SK-N-MC (cell line): ENCODE data around the gene ZNF407.

Experiments
- EZH2 ChIP-seq: fragments of 200-600 bp; sonication (generic); IDR thresholded peaks from one replicate; pipeline ENCODE4 v1.6.1; 2017; ENCODE audit warnings: antibody characterized with exemption
- POLR2AphosphoS5 ChIP-seq: IDR thresholded peaks from 2 replicates; pipeline ENCODE4 v1.6.1; 2012; ENCODE audit warnings: mild to moderate bottlenecking, low read depth, low read length, borderline replicate concordance

DNA sequence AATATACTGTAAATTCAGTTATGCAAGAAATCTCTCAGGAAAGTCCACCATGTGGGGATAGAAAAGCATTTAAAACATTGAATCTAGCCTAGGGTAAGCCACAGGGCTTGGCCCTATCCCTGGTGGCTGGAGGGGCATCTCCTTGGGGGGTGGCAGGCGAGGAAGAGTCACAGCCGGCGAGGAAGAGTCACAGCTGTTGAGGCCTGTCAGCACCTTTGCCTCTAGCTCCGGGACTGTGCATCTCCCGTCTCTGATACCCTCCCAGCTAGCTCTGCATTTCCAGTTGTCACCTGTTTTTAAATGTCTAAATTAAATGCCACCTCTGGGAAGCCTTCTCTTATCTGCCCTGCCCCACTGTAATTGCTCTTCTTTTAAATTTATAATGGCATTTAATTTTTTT lies 276.7 kb downstream of the ZNF407 start:
- TF ChIP-seq EZH2 = no peak
- no peak for TF ChIP-seq POLR2AphosphoS5
